WERI-Rb-1 (cell line): Measurements from ENCODE around the gene SLC7A10.

Experiments used
- DNase-seq: peaks from one replicate; pipeline ENCODE4 v3.0.0-alpha.2; 2020
- H3K27ac ChIP-seq: fragments of 250-450 bp; sonication (Bioruptor Pico); 2 replicates; pipeline ENCODE4 v1.5.1; 2020; ENCODE audit warnings: mild to moderate bottlenecking, moderate library complexity
- H3K27me3 ChIP-seq: fragments of 250-450 bp; sonication (Bioruptor Pico); 2 replicates; pipeline ENCODE4 v1.5.1; 2021; ENCODE audit warnings: mild to moderate bottlenecking, low read depth, moderate library complexity; ENCODE audit not compliant: insufficient read depth, severe bottlenecking
- H3K36me3 ChIP-seq: fragments of 250-450 bp; sonication (Bioruptor Pico); 2 replicates; pipeline ENCODE4 v1.5.1; 2020; ENCODE audit warnings: mild to moderate bottlenecking, moderate library complexity
- H3K4me3 ChIP-seq: 2 replicates; pipeline ENCODE4 v1.5.1; 2011; ENCODE audit warnings: low read depth, mild to moderate bottlenecking, control low read depth, low read length
- H3K9me3 ChIP-seq: fragments of 250-450 bp; sonication (Bioruptor Pico); 2 replicates; pipeline ENCODE4 v1.5.1; 2021; ENCODE audit warnings: mild to moderate bottlenecking, moderate library complexity; ENCODE audit not compliant: severe bottlenecking
- CTCF ChIP-seq: IDR thresholded peaks from 2 replicates; pipeline ENCODE4 v1.5.1; 2011; ENCODE audit warnings: low read depth, mild to moderate bottlenecking, control low read depth, inconsistent platforms, low read length

SLC7A10 gene

GRCh38 chr19:33240181-33240771 lies 14.6 kb upstream of the SLC7A10 start:
- no peaks in the 10 kb centered on the region for H3K9me3 ChIP-seq
- H3K27me3 ChIP-seq = no peaks in the 10 kb centered on the region
- no peak overlapping the region for H3K4me3 ChIP-seq
- no peaks in the 10 kb centered on the region for H3K36me3 ChIP-seq
- TF ChIP-seq CTCF = no peak
- H3K27ac ChIP-seq = no peak overlapping the region
- DNase-seq = no peak

DNA sequence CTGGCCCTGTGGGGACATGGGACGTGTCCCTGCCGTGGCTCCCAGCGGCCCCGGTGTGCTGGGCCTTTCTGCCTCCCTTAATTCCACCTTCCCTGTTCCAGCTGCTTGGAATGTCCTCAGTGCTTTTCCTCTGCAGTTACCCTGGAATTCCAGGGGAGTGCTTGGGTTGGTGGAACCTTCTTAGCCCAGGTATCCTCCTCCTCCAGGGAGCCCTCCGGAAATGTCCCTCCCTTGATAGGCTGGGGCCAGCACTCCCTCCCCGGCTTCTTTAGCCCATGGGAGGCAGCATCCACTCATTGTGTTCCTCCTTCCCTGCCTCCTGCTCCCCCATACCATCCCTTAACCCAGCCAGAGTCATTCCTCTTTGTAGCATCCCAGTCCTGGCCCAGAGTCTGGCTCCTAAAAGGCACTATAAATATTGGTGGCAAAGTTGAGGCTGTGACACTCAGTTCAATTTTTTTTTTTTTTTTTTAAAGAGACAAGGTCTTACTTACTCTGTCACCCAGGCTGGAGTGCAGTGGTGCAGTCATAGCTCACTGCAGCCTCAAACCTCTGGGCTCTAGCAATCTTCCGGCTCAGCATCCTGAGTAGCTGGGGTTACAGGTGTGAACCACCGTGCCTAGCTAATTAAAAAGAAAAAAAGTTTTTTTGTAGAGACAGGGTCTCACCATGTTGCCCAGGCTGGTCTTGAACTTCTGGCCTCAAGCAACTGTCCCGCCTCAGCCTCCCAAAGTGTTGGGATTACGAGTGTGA lies 13.7 kb upstream of the SLC7A10 start:
- Histone ChIP-seq H3K27ac (no peak overlapping the region), H3K4me3 (no peak overlapping the region), H3K27me3 (no peaks in the 10 kb centered on the region), H3K36me3 (no peaks in the 10 kb centered on the region), H3K9me3 (no peaks in the 10 kb centered on the region)
- DNase-seq = no peak
- TF ChIP-seq CTCF = no peak

DNA sequence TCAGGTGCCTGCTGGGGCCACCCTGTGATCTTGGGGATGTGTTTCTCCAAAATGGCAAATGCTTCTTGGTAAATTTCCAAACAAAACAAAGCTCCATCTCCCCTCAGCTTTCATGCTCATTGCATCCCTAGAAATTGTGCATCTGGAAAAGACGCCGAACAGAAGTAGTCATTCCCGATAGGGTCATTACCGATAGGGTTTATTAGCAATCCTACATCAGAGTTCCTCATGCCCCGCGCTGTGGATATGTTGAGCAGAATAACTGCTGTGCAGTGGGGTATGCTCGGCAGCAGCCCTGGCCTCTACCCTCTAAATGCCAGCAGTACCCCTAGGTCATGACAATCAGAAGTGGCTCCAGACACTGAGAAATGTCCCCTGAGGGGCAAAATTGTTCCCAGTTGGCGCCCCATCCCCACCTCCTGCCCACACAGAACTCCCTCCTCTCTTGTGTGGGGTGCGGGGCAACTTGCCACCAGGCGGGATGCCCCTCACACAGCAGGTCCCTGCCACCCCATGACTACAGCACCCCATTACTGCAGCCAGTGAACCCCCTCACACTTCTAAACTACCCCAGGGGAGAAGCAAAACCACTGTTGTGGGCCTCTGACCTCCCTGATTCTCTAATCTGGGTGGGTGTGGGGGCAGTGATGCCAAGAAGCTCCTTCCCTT lies 13.0 kb upstream of the SLC7A10 start:
- Histone ChIP-seq H3K9me3 (no peaks in the 10 kb centered on the region), H3K27me3 (no peaks in the 10 kb centered on the region), H3K4me3 (no peak overlapping the region), H3K36me3 (no peaks in the 10 kb centered on the region), H3K27ac (no peak overlapping the region)
- no peak for DNase-seq
- TF ChIP-seq CTCF = no peak

- Histone ChIP-seq H3K27me3 (no peaks in the 10 kb centered on the region), H3K36me3 (no peaks in the 10 kb centered on the region), H3K4me3 (no peak overlapping the region), H3K27ac (no peak overlapping the region), H3K9me3 (no peaks in the 10 kb centered on the region)
- no peak for DNase-seq
- no peak for TF ChIP-seq CTCF
Observed at GRCh38 chr19:33236696-33237390, 11.2 kb upstream of the SLC7A10 start.

- TF ChIP-seq CTCF = no peak
- no peaks in the 10 kb centered on the region for H3K27me3 ChIP-seq
- H3K9me3 ChIP-seq = no peaks in the 10 kb centered on the region
- H3K4me3 ChIP-seq = no peak overlapping the region
- H3K27ac ChIP-seq = no peak overlapping the region
- no peaks in the 10 kb centered on the region for H3K36me3 ChIP-seq
- DNase-seq = no peak
Observed at GRCh38 chr19:33235996-33236350, 10.3 kb upstream of the SLC7A10 start.
